ENCODE measurements around the gene NOC4L. TPM values are rescaled to one million over a fixed set of nuclear protein-coding genes. Genes with fewer than 3 reads are reported as not detected.
"Not testable (repeated sequence)": the region's sequence is repeated elsewhere in the genome, so short reads cannot be mapped to it uniquely, and the experiment has no call there.

Gene NOC4L
- total RNA-seq, 2 donors from 2014 or later, result 12.5 to 29.7 TPM

GRCh38 chr12:132132609-132133430 is 11.4 kb upstream of the NOC4L start:
- Histone ChIP-seq H3K27ac (no peak overlapping the region), H3K27me3 (no peaks in the 10 kb centered on the region), H3K36me3 (no peaks in the 10 kb centered on the region), H3K9ac (ENCODE audit: low read depth in 2 of 2, low read length in 2 of 2) (no peak overlapping the region), H3K4me3 (no peak overlapping the region), H3K9me3 (no peaks in the 10 kb centered on the region), H3K4me1 (no peaks in the 10 kb centered on the region)
- DNase-seq, result no peak
- intact Hi-C loops (cut with DNase I), result no loop called here
- TF ChIP-seq CTCF (IDR thresholded peaks at IDR 0.05), result no peak

- intact Hi-C loops (cut with DNase I), result no loop called here
- H3K27ac ChIP-seq, result no peak overlapping the region
- no peak overlapping the region for H3K4me3 ChIP-seq
- no peaks in the 10 kb centered on the region for H3K9me3 ChIP-seq
- H3K4me1 ChIP-seq, result no peaks in the 10 kb centered on the region
- DNase-seq, result no peak
- no peaks in the 10 kb centered on the region for H3K36me3 ChIP-seq
- no peak for TF ChIP-seq CTCF (IDR thresholded peaks at IDR 0.05)
- H3K9ac ChIP-seq (ENCODE audit: low read depth in 2 of 2, low read length in 2 of 2), result no peak overlapping the region
- H3K27me3 ChIP-seq, result no peaks in the 10 kb centered on the region
These were observed 10.2 kb upstream of the NOC4L start for GRCh38 chr12:132133952-132134652.

GRCh38 chr12:132134653-132135183 is 9.5 kb upstream of the NOC4L start:
- H3K9me3 ChIP-seq; H3K27ac ChIP-seq; DNase-seq; H3K4me1 ChIP-seq; H3K4me3 ChIP-seq; intact Hi-C loops (cut with DNase I); H3K27me3 ChIP-seq; H3K9ac ChIP-seq (ENCODE audit: low read depth in 2 of 2, low read length in 2 of 2); H3K36me3 ChIP-seq: not testable (repeated sequence)

GRCh38 chr12:132136226-132136625 is 8.0 kb upstream of the NOC4L start:
- DNase-seq, result not testable (repeated sequence)

GRCh38 chr12:132137483-132138125 is 6.7 kb upstream of the NOC4L start:
- intact Hi-C loops (cut with DNase I), result no loop called here
- H3K36me3 ChIP-seq, result peaks cover 7% of the 10 kb centered on the region
- TF ChIP-seq CTCF (IDR thresholded peaks at IDR 0.05), result no peak

More at GRCh38 chr12:132136226-132136625, 8.0 kb upstream of the NOC4L start:
- H3K27ac ChIP-seq; intact Hi-C loops (cut with DNase I); H3K9ac ChIP-seq (ENCODE audit: low read depth in 2 of 2, low read length in 2 of 2); H3K9me3 ChIP-seq; H3K4me1 ChIP-seq; H3K27me3 ChIP-seq; H3K36me3 ChIP-seq; H3K4me3 ChIP-seq: not testable (repeated sequence)

More at GRCh38 chr12:132137483-132138125, 6.7 kb upstream of the NOC4L start:
- H3K4me1 ChIP-seq, result peaks cover 4% of the 10 kb centered on the region
- no peaks in the 10 kb centered on the region for H3K9me3 ChIP-seq
- no peak overlapping the region for H3K27ac ChIP-seq
- H3K4me3 ChIP-seq, result no peak overlapping the region
- no peaks in the 10 kb centered on the region for H3K27me3 ChIP-seq
- no peak for DNase-seq
- no peak overlapping the region for H3K9ac ChIP-seq (ENCODE audit: low read depth in 2 of 2, low read length in 2 of 2)
